Dedifferentiated amniotic fluid mesenchymal stem cell (primary cell): Measurements from ENCODE around the gene FKBP9.
"Not testable (repeated sequence)": the region's sequence is repeated elsewhere in the genome, so short reads cannot be mapped to it uniquely, and the experiment has no call there.

Experiments
- DNase-seq: peaks from one replicate; pipeline ENCODE4 v3.0.0-alpha.2; 2016; ENCODE audit errors: extremely low spot score

FKBP9 gene, protein sequence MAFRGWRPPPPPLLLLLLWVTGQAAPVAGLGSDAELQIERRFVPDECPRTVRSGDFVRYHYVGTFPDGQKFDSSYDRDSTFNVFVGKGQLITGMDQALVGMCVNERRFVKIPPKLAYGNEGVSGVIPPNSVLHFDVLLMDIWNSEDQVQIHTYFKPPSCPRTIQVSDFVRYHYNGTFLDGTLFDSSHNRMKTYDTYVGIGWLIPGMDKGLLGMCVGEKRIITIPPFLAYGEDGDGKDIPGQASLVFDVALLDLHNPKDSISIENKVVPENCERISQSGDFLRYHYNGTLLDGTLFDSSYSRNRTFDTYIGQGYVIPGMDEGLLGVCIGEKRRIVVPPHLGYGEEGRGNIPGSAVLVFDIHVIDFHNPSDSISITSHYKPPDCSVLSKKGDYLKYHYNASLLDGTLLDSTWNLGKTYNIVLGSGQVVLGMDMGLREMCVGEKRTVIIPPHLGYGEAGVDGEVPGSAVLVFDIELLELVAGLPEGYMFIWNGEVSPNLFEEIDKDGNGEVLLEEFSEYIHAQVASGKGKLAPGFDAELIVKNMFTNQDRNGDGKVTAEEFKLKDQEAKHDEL

DNA sequence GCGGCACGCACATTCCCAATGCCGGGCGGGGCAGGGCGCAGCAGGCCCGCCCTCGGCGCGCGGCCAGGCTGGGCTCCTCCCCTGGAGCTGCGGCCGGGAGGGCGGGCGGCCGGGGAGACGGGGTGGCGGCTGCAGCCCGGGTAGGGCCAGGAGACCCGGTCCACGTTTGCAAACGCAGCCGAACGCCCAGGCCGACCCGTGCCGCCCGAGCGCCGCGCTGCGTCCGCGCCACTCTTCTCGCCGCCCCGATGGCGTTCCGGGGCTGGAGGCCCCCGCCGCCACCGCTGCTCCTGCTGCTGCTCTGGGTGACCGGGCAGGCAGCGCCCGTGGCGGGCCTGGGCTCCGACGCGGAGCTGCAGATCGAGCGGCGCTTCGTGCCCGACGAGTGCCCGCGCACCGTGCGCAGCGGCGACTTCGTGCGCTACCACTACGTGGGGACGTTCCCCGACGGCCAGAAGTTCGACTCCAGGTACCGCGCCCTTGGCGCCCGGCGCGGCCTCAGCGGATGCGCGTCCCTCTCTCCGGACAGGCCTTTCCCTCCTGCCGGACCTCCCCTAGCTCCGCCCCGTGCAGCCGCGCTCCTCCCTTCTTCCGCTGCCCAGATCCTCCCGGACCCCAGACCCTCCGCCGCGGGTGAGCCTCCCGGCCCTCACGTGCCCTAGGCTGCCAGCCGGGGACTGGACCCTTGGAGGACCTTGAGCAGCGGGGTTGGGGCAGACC lies at the start of gene FKBP9:
Gene FKBP9, plus strand, starts transcription at position 115 of the 720 bp plus-strand sequence. Its CDS starts 134 bp downstream, at position 249.
- peak; percentile 74 for DNase-seq

DNA sequence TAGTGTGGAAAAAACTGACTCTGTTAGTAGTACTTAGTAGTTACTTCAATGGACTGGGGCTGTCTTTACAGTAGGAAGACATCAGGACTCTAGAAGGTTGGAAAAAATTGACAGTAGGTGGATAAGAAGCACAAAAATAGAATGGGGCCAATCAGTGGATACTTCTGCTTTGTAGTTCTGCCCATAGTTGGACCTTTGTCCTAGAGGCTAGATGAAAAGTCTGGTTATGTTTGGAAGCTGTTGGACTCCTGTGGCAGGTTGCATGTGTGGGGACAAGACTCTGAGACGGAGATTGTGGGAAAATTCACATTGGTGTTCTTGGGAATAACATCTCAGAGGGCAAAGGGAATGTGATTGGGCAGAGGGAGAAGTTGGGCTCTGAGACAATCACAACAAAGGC lies 47.0 kb upstream of the FKBP9 start:
- no peak for DNase-seq

DNA sequence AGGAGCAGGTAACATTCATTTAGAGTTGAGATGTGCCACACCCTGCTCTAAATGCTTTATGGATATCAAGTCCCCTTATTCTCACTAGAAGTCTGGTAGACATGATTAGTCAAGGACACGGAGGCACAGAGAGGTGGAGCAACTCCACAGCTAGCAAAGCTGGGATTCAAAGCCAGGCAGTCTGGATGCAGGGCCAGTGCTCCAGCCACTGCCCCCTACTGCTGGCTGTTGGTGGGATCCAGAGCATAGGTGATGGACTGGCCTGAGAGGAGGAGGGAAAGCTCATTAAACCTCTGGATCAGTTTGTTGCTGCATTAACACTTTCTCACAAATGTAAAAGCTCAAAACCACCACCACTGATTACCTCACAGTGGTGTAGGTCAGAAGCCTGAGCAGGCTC lies 43.1 kb upstream of the FKBP9 start:
- DNase-seq, result no peak

DNA sequence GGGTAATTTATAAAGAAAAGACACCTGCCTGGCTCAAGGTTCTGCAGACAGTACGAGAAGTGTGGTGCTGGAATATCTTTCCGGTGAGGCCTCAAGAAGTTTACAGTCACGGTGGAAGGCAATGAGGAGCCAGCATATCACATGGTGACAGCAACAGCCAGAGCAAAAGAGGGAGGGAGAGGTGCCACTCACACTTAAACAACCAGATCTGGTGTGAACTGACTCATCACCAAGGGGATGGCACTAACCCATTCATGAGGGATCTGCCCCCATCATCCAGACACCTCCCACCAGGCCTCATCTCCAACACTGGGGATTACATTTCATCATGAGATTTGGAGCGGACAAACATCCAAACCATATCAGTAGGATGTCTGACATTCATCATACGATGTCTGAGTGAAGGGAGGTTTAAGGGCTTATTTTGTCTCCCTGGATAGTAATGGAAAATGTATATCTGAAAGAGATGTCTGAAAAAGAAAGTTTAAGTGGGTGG lies 42.2 kb upstream of the FKBP9 start:
- DNase-seq, result no peak

DNA sequence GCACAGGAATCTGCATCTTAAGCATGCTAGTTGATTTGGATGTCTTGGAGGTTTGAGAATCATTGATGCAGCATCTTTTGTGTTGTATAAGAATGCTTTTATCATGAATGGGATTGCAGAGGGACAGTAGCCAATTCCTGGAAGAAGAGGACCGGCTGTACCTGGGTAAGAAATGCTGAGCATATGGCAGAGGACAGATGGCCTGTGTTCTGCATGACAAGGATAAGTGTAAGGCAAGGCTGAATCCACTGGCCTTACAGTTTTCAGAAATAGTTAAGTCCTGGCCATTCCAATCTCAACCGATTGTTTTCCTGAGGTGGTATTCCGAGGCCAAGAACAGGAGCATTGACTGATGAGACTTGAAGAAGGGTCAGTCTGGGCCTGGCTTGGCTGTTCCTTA lies 41.2 kb upstream of the FKBP9 start:
- no peak for DNase-seq

DNA sequence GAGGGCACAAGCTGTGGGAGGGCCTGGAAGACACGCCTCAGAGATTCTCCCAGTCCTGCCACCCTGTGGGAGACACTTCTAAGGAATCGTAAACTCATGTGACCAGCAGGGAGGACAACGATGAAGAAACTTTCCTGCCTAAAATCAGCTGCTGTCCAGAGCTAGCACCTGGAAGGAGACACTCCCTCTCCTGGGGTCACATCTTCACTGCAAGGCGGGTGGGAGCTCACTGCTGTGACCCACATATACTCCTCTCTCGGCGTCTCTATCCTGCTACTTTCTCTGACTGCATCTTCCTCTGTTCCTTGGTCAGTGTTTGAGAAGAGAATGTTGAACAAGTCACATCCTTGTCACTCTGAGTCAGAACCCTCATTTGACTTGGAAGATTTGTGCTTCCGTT lies 40.2 kb upstream of the FKBP9 start:
- not testable (repeated sequence) for DNase-seq

DNA sequence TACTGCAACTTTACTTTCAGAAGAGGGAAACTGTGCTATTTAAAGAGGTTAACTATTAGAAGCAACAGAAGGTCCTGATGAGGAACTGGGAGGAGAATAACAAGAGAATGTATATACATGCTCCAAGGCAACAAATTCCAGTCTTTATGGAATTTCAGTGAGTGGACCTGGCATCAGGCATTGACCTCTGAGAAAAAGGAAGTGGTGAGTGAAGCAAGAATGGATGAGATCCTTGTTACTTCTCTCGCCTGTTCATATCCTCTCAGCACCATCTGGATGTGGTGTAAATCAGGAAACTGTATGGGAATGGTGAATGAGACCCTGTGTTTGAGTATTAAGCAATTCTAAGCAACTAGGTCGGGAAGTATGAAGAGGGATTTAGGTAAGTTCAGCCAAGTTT lies 35.3 kb upstream of the FKBP9 start:
- DNase-seq, result no peak

DNA sequence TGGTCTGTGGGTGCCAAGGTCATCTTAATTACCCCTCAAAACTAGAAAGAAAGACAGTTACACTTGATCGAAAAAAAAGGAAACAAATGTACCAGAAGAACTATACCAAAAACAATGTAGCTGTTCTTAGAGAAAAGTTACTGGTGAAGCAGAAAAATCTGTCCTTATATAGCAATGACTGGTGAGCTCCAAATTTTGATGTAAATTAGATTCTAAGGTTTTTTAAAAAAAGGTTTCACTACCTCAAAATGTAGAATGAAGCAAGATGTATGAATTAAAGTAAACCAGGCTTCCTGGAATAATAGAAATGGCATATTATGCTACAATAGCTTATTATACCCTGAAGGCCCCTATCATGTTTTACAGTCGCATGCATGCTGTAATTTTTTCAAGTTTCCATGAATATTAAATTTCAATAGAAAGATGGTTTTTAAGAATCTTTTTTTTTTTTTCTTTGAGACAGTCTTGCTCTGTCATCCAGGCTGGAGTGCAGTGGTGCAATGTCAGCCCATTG lies 28.4 kb upstream of the FKBP9 start:
- DNase-seq, result no peak

DNA sequence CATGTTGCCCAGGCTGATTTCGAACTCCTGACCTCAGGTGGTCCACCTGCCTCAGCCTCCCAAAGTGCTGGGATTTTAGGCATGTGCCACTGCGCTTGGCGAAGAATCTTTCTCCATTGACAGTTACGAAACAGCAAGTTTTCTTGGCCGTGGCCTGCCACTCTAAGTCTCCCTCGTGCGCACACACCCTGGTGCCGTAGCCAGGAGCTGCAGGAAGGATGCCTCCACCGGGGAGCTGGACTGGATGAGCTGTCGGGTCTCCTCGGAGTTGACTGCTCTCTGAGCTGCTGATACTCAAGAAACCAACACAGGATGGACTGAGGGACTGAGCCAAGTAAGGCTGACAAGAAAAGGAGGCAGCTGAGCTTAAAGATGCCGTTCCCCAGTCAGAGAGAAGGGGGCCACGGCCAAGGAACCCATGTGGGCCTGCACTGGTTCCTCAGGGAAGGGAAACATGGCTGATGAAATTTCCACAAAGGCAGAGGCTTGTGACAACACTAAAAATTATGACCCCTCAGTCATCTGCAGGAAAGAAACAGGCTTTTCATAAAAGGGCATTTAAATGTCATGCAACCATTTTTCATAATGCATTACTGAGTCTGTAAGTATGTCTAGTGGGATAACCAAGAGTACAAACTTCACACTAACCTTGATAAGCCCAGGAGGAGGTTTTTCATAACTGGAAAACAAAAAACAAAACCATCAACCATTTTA lies 27.7 kb upstream of the FKBP9 start:
- no peak for DNase-seq

DNA sequence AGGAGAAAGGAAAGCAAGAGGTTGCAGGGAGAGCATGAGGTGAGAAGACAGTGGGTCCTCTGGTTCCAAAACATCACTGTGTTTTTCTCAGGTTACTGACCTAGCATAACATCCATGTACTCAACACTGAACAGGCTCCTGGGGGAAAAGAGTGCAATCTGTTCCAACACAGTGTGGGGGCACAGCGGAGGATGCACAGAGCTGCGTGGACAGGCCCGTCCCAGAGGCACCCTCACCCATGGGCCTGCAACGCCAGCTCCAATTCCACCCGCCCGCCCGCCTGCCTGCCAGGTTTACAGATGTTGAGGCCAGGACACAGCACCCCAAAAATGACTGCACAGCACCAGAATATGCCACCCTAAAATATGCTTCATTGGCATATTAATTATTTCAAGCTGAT lies 26.9 kb upstream of the FKBP9 start:
- no peak for DNase-seq

DNA sequence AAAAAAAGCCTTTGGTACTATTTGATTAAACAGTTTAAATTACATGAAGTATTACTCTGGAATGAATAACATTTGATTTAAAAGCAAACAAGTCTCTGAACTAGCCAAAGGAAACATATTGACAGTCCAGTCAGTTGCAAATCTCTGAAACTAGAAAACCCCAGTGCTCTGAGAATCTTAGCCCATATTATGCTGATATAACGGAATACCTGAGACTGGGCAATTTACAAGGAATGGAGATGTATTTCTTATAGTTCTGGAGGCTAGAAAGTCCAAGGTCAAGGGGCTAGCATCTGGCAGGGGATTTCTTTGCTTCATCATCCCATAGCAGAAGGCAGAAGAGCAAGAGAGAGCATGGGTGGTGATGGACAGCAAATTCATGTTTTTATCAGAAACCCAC lies 21.7 kb upstream of the FKBP9 start:
- no peak for DNase-seq

DNA sequence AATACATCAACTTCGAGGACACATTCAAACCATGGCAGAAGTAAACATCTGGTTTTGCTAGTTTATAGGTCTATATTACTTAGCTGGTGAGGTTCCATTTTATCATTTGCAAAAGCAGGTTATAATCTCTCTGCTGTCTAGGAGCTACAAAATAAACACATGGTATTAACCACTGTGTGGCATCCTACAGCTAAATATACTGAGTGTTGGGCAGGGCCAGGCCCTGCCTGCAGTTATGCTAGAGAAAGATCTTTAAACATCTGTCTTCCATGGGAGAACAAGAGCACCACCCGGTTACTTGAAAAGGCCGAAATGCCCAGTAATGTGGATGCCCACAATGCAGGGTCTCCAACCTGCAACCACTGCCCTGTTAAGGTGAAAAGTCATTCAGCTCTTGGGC lies 20.6 kb upstream of the FKBP9 start:
- no peak for DNase-seq

DNA sequence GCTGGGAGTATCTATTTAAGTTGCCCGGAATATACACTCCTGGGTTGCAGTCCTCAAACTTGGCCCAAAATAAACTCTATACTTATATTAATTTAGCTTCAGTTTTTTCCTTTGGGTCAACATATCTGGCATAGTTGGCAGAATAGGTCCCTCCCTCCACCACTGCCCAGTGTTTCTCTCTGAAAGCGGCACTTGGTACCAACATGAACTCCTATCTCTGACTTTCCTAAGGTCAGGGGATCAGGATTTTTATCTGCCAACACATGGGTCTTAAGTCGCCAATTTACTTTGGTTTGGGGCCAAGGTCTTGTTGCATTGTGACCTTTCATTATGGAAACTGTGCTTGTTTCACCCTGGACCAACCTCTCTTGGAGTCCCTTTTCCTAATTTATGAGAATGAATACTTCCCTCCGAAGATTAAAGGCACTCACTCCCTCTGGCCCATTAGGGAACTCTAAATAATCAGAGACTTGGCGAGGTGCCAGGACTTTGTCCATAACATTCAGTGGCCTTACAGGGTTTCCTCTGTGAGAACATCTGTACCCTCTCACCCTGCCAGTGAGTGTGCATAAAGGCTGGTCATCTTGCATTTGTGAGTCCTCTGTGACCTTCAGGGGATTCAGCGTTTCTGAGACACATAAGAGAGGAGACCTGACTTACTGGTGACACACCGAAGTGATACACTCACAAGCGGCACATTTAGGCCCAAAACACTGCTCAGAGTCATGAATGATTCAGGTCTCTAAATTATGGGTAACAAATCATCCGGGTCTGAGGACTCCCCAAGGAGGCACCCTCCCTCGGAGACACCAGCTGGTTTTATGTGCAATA lies 19.7 kb upstream of the FKBP9 start:
- no peak for DNase-seq

DNA sequence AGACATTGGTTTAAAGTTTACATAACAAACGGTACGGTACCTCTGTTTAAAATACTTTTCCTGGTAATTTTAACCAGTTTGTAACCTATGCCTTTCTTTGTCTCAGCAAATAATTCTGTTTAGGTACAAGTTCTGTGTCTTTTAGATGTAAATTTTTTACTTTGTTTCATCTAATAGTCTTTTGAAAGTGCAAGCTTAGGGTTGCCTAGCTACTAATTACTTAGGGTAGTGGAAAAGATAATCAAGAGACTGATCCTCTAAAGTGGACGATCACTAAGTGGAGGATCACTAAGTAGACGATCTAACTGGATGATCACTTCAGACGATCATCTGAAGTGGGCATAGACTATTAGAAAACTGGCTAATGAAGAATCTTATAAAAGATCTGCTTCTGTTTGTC lies 16.1 kb upstream of the FKBP9 start:
- DNase-seq, result no peak

DNA sequence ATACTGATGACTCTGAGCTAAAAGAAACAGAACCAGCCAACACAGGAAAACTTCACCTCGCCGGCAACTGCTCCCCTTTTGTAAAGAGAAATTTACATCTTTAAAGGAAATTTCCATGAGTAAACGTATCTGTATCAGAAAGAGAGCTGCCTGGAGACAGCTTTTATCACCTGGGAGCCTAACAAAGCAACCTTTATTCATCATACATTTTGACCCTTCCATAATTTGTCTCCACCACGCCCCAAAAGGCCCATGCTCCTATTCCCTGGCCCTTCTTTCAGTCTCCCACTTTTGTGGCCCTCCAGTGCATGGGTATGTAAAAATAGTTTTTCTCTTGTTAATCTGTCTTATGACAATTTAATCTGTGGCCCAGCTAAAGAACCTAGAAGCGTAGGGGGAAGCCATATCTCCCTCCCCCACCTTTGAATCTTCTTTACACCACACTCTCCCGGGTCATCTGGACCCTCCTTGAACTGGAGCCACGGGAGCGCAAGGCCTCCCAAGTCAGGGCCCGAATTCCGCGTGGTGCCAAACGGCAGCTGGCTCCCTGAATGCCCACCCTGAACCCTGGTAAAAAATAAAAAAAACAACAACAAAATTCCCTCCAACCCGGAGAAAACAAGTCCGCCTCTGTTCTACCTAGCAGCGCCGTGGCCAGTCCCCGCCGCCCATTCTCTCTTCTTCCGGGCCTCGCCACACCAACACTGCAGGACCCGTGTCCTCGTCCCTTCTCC lies 15.4 kb upstream of the FKBP9 start:
- DNase-seq, result no peak

DNA sequence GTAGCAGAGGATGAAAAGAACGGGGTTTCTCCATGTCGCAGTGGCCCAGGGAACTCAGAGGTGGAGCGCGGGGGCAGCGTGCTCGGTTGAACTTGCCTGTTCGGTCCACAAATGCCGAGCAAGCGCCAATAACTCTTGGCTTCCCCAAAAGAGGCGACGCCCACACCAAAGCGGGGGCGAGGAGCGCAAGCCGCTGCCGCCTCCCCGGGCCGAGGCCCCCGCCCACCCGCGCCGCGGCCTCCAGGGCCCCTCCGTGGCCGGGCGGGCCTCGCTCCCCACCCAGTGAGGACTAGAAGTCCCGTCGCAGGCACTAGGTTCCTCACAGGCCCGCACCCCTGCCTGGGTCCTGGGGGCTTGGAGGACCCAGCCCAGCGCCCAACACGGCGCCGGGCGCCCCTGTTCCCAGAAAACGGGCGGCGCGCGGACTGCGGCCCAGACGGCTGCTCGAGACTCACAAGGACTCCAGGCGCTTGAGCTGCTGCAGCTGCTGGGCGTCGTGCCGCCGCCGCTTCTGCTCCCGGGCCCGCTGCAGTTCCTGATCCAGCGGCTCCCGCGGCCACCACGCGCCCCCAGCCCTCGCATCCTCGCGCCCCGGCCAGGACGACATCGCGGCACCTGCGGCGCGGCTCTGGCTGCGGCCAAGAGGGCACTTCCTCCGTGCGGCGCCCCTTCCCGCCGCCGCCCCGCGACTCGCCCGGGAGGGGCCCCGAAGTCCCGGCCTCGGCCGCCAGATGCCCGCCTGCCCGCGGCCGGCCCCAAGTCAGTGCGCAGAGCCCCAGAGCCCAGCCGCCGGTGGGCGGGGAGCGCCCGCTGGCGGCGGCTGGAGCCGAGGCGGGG lies 14.6 kb upstream of the FKBP9 start:
- peak; percentile 73 for DNase-seq

DNA sequence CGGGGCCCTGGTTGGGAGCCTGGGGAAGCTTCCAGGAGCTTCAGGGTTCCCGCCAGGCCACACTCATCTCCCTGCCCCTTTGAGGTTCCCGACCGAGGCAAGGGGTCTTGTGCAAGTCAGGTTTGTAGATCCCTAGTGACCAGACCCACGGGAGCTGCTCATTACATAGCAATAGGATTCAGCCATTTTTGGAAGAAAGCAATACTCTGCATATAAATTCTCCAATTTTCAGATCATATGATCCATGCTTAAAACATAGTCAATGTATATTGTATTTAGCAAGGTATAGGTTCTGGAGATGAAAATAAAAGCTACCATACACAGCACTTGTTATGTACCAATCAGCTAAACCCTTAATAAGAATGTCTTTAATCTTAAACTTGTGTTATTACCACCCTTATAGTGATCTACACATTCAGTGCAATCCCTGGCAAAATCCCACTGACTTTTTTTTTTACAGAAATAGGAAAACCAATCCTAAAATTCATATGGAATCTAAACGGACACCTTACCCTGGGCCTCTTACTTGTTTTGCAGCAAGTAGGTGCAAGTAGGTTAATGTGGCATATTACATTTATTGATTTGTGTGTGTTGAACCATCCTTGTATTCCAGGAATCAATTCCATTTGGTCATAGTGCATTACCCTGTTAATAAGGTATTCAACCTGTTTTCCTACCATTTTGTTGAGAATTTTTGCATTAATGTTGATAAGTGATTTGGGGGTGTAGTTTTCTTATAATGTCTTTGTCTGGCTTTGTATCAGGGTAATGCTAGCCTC lies 13.8 kb upstream of the FKBP9 start:
- no peak for DNase-seq

DNA sequence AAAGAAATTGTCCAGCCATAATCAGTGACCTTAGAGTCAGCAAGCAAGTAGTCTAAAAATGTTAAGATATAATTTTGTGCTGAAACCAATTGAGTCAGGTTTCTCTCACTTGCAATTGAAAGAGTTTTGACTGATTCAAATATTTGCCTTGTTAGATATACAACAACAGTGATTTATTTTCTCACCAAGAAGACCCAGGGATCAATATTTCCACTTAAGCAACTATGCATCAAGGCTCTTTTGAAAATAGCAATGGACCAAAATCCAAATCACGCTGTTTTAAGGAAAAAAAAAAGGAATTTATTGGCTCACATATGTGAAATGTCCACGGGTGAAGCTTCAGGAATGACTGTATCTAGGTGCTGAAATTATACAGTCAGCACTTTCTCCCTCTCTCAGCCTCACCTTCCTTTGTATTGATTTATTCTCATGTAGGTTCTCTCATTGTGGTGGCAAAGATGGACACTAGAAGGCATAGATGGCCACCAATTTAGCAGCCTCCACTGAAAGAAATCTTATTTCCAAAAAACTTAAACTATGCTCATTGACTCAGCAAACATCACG lies 9.7 kb upstream of the FKBP9 start:
- no peak for DNase-seq
